ENCODE results near the gene TMEM11.
"Not testable (repeated sequence)": the region's sequence is repeated elsewhere in the genome, so short reads cannot be mapped to it uniquely, and the experiment has no call there.

The TMEM11 gene

GRCh38 chr17:21242026-21242697 lies 28.2 kb upstream of the TMEM11 start:
- no peak for DNase-seq (ENCODE audit: low read depth)

GRCh38 chr17:21241564-21241963 lies 27.6 kb upstream of the TMEM11 start:
- DNase-seq (ENCODE audit: low read depth), result no peak

DNA sequence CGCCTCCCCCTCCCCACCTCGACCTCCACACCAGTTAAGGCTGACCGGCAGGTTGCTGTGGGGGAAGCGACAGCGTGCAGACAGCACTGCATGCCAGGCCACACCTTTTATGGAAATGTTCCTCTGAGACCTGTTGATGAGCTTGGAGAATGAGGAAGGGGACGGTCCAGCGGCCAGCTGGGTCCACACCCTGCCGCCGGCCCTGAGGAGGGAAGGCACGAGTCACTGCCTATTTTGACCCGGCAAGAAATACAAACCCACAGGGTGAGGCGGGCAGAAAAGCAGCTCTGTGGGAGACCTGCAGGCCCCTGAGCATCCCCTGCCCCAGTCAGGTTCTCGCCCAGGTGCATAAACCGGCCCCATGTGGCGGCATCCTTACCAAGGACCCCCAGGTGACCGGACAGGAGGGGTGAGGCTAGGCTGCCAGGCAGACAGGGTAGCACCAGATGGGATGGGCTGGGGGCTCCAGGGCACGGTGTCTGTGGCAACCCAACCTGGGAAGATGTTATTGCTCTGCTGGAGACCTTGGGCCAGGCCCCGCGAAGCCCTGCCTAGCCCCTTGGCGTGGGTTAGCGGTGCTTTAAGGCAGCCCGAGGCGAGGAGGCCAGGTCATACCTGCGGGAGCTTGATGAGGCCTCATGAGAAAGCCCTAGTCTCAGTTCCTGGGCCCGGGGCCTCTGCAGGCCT lies 26.6 kb upstream of the TMEM11 start:
- no peak for DNase-seq (ENCODE audit: low read depth)

- no peak for DNase-seq (ENCODE audit: low read depth)
Observed at GRCh38 chr17:21239680-21240368, 25.9 kb upstream of the TMEM11 start.

- DNase-seq (ENCODE audit: low read depth), result no peak
Observed at GRCh38 chr17:21235921-21236320, 22.0 kb upstream of the TMEM11 start.

DNA sequence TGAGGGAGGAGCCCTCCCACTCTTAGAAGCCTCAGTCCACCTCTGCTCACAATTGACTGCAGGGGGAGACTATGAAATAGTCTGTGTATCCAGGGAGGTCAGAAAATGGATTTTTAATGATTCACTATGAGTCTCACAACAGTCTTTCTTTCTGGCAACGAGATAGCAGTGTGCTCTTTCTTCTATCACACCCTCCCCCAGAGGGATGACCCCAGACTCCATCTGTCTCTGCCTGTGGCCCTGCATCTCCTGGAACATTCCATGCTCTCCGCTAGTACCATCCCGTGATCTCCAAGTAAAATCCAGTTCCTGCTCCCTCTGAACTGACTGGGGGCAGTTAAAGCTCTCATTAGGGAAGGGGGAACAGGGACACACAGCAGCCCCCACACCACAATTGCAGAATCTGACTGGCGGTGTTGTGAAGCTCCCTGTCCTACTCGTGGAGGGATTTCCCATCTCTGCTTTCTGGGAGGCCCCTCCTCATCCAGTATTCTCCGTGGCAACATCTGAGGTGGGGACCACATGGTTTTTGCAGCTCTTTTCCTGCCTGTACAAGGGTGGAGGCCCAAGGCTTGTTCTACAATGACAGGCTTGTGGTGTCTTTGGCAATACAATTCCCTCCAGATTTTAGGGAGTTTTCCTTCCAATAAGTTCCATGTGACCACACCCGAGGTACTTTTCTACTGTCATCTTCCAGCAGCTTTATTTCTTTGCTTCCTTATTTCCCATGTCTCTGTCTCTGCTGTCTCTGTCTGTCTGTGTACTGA lies 19.8 kb upstream of the TMEM11 start:
- DNase-seq (ENCODE audit: low read depth), result no peak

- DNase-seq (ENCODE audit: low read depth), result no peak
Observed at GRCh38 chr17:21232033-21232749, 18.2 kb upstream of the TMEM11 start.

DNA sequence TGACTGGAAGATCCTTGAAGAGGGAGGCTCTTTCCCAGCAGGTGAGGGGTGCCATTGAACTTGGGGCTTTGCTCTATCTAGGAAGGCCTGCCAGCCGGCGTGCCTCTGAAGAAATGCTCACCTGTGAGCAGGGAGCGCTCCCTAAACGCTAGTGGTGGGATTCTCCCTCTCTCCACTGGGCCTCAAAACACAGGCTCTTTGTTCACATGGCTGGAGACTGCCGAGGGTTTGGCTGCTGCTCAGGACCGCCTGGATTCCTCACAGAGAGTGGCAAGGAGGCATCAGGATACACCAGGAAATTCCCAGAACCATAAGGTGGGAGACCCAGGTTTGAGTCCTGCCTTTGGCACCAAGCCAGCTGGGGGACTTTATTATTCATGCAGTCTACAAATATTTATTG lies 17.6 kb upstream of the TMEM11 start:
- no peak for DNase-seq (ENCODE audit: low read depth)

GRCh38 chr17:21228845-21229244 lies 14.9 kb upstream of the TMEM11 start:
- DNase-seq (ENCODE audit: low read depth), result no peak

DNA sequence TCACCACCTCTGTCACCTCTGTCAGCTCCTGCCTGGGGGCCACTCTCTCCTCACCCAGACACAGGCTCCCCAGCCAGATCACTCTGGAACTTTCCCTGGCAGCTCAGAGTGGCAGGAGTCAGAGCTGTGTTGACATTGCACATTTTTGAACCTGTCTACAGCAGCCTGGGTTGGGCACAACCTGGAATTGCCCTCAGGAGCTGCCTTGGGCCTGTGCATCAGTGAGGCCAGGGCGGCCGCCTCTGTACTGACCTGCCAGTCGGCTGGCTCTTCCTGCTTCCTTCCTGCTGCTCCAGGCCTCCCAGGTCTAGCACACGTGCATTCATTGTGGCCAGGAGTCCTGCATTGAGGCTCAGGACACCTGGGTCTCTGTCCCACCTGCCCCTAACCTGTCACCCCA lies 14.2 kb upstream of the TMEM11 start:
- DNase-seq (ENCODE audit: low read depth), result no peak

DNA sequence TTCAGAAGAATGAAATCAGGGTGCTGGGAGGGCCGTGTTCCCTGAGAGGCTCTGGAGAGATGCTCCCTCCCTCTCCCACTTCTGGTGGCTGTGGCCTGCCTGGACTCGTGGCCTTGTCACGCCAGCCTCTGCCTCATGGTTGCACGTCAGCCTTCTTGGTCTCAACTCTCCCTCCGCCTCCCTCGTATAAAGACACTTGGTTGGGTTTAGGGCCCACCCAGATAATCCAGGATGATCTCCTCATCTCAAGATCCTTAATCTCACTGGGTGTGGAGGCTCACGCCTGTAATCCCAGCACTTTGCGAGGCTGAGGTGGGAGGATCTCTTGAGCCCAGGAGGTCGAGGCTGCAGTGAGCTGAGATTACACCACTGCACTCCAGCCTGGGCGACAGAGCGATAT lies 13.3 kb upstream of the TMEM11 start:
- DNase-seq (ENCODE audit: low read depth), result not testable (repeated sequence)

DNA sequence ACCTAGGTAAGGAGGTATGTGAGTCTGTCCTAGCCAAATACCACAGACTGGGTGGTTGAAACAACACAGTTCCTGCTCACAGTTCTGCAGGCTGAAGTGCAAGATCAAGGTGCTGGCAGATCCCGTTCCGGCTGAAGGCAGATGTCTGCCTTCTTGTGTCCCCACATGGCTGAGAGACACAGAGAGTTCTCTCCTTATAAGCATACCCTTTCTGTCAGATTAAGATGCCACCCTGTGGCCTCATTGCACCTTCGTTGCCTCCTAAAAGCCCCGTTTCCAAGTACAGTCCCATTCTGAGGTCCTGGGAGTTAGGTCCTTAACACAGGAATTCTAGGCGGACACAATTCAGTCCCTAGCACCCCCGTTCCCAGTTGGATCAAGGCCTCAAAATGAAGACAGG lies 9.1 kb upstream of the TMEM11 start:
- DNase-seq (ENCODE audit: low read depth), result no peak

DNA sequence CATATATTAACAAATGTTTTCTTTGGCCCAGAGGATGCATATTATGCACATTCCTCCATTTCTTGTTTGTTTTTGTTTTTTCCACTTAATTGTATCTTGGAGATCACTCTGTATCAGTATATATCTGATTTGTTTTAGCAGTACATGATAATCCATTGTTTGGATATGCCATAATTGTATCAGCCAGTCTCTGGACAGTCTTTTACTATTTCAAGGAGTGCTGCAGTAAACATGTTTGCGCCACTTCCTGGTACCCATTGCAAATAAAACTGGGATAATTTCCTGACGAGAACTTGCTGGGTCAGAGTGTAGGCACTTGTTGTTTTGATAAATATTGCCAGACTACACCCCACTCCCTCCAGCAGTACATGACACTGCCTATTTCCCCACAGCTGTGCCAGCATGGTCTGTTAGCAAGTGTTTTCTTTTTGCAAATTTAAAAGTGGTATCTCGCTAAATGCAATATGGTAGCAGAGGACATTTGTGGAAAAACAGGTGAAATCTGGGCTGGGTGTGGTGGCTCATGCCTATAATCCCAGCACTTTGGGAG lies 4.9 kb upstream of the TMEM11 start:
- no peak for DNase-seq (ENCODE audit: low read depth)

DNA sequence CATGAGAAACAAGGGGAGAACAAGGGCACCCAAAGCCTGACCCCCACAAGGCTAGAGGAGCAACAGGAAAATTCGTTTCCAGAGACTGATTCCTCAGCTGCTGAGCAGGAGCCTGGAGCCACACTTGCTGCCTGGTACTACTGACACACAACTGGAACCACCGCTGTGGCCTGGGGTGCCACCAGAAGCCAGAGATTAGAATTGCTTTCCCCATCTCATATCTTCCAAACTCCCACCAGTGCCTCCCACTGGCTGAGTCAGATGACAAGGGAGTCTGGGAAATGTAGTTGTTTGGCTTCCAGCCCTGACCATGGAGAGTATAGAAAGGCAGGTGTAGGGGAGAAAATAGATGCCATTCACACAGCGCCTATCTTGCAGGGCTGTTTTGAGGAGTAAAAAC lies 4.1 kb upstream of the TMEM11 start:
- DNase-seq (ENCODE audit: low read depth), result peak; percentile 4

- no peak for DNase-seq (ENCODE audit: low read depth)
Observed at GRCh38 chr17:21217346-21217745, 3.4 kb upstream of the TMEM11 start.

DNA sequence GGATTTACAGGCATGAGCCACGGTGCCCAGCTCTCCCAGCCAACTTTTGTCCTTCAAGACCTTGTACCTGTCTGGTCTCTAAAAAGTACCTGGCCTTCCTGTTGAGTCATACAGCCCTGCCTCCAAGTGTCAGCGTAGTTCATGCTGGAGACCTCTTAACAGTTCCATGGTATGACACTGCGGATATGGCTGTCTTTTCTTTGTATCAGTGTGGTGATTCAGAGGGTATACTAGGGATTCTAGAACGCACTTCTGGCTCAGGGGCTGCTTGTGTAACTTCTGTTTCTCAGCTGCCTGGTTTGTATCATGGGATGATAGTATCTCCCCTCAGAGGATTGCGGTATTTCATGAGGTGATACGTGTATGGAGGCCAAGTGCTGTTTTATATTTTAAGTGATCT lies 2.0 kb upstream of the TMEM11 start:
- no peak for DNase-seq (ENCODE audit: low read depth)

- DNase-seq (ENCODE audit: low read depth), result no peak
Observed at GRCh38 chr17:21214777-21215541, 998 bp upstream of the TMEM11 start.

DNA sequence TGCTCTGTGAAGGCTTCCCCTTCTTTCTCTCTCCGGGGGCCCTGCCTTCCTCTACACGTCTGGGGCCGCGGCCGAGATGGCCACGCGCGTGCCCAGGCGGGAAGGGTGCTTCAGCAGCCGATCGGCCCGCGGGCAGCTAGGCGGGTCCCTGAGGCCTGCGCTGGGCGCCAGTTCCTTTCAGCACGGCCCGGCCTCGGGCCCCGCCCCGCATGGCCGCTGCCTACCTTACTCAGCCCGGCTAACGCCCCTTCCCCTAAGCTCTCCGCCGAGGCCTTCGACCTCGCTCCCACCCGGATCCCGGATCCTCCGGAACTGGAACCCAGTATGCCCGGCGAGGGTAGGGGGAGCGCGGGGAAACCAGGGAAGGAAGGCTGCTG lies 335 bp downstream of the TMEM11 start:
- no peak for DNase-seq (ENCODE audit: low read depth)

DNA sequence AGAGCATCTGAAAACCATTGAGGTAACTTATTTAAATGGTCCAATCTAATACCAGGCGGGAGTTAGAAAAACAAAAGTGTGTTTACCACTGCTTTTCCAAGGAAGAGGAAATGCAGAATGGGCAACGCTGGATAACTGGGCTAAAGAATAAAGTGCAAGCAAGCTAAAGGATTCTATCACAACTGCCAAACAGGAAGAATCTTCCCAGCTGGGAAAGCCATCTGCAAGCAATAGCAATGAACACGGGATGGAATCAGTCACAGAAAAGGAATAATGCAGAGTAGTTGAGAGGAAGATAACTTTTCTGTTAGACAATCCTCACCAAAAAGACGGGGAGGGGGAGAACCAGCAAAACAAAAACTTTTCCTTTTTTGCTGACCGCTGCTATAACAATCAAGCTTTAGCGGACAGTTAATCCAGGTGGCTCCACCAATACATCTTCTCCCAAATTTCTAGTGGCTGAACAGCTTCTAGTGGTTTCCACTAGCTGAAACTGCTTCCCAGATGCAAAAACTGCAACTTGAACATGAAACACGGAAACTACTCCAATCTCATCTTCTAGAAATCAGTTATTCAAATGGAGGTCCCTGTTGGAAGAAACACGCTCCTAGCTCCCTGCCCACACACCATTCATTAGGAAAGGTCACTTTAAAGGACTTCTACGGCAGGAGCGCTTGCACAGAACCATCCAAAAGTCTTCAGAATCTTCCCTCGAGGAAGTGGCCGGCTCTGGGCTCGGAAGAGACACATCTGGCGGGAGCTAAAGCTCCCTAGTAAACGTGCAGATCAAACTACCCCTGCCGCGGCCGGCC lies 929 bp downstream of the TMEM11 start:
- DNase-seq (ENCODE audit: low read depth), result no peak

GRCh38 chr17:21211825-21212479 lies 2.0 kb downstream of the TMEM11 start:
- no peak for DNase-seq (ENCODE audit: low read depth)
